HG02798 (cell line): ENCODE measurements around the gene MICU1.
A peak's percentile ranks its signal among the peaks of the same experiment; 100 is the strongest.
"Not testable (repeated sequence)": the region's sequence is repeated elsewhere in the genome, so short reads cannot be mapped to it uniquely, and the experiment has no call there.

Source experiments
- ATAC-seq: cut with Tn5 transposase; IDR thresholded peaks from one replicate; pipeline ENCODE4 v1.9.1; 2021; ENCODE audit warnings: mild to moderate bottlenecking; ENCODE audit not compliant: unreplicated experiment, poor library complexity

Gene MICU1

GRCh38 chr10:72356987-72357386 is 268.9 kb downstream of the MICU1 start:
- no peak for ATAC-seq

GRCh38 chr10:72356115-72356514 is 269.8 kb downstream of the MICU1 start:
- no peak for ATAC-seq

GRCh38 chr10:72355214-72355555 is 270.7 kb downstream of the MICU1 start:
- no peak for ATAC-seq

- ATAC-seq, result peak; percentile 84
Measured at GRCh38 chr10:72354356-72355213, 271.3 kb downstream of the MICU1 start, which contains the start of gene DNAJB12. Gene DNAJB12 (minus strand): TSS chr10:72354919. CDS start chr10:72354897, 22 bp downstream.

GRCh38 chr10:72353965-72354355 is 271.9 kb downstream of the MICU1 start:
- peak; percentile 10 for ATAC-seq

- no peak for ATAC-seq
Measured at GRCh38 chr10:72353028-72353964, 272.6 kb downstream of the MICU1 start.

GRCh38 chr10:72351479-72351878 is 274.4 kb downstream of the MICU1 start:
- no peak for ATAC-seq

GRCh38 chr10:72349438-72349837 is 276.4 kb downstream of the MICU1 start:
- no peak for ATAC-seq

GRCh38 chr10:72348282-72348681 is 277.6 kb downstream of the MICU1 start:
- ATAC-seq, result no peak

GRCh38 chr10:72346117-72346516 is 279.8 kb downstream of the MICU1 start:
- not testable (repeated sequence) for ATAC-seq

GRCh38 chr10:72344932-72345331 is 280.9 kb downstream of the MICU1 start:
- no peak for ATAC-seq

- no peak for ATAC-seq
Measured at GRCh38 chr10:72342911-72343310, 283.0 kb downstream of the MICU1 start.

GRCh38 chr10:72340510-72341261 is 285.2 kb downstream of the MICU1 start:
- peak; percentile 38 for ATAC-seq

- no peak for ATAC-seq
Measured at GRCh38 chr10:72338180-72338579, 287.7 kb downstream of the MICU1 start.

GRCh38 chr10:72337722-72338121 is 288.2 kb downstream of the MICU1 start:
- no peak for ATAC-seq

- no peak for ATAC-seq
Measured at GRCh38 chr10:72337039-72337629, 288.7 kb downstream of the MICU1 start.

GRCh38 chr10:72336259-72337038 is 289.4 kb downstream of the MICU1 start:
- ATAC-seq, result no peak

- peak; percentile 23 for ATAC-seq
Measured at GRCh38 chr10:72335394-72336258, 290.3 kb downstream of the MICU1 start.
